ENCODE measurements around the gene PLEKHG4B.

The PLEKHG4B gene

GRCh38 chr5:169728-170094, 77.7 kb downstream of the PLEKHG4B start:
- DNase-seq (ENCODE audit: low read depth in 3 of 3), result no peak

GRCh38 chr5:170971-171800, 79.2 kb downstream of the PLEKHG4B start:
- DNase-seq (ENCODE audit: low read depth in 3 of 3), result no peak

- no peak for DNase-seq (ENCODE audit: low read depth in 3 of 3)
Measured at GRCh38 chr5:171801-172331, 79.9 kb downstream of the PLEKHG4B start.

- DNase-seq (ENCODE audit: low read depth in 3 of 3), result no peak
Measured at GRCh38 chr5:172421-172820, 80.5 kb downstream of the PLEKHG4B start.

GRCh38 chr5:172841-173251, 80.9 kb downstream of the PLEKHG4B start:
- no peak for DNase-seq (ENCODE audit: low read depth in 3 of 3)

GRCh38 chr5:173392-174290, 81.7 kb downstream of the PLEKHG4B start:
- DNase-seq (ENCODE audit: low read depth in 3 of 3), result no peak

- no peak for DNase-seq (ENCODE audit: low read depth in 3 of 3)
Measured at GRCh38 chr5:174291-174600, 82.3 kb downstream of the PLEKHG4B start.

GRCh38 chr5:174876-175465, 83.0 kb downstream of the PLEKHG4B start:
- DNase-seq (ENCODE audit: low read depth in 3 of 3), result no peak

GRCh38 chr5:176296-176823, 84.4 kb downstream of the PLEKHG4B start:
- no peak for DNase-seq (ENCODE audit: low read depth in 3 of 3)

- no peak for DNase-seq (ENCODE audit: low read depth in 3 of 3)
Measured at GRCh38 chr5:178110-178509, 86.1 kb downstream of the PLEKHG4B start.

GRCh38 chr5:179401-179800, 87.4 kb downstream of the PLEKHG4B start:
- DNase-seq (ENCODE audit: low read depth in 3 of 3), result no peak

GRCh38 chr5:180286-180918, 88.4 kb downstream of the PLEKHG4B start:
- no peak for DNase-seq (ENCODE audit: low read depth in 3 of 3)

- DNase-seq (ENCODE audit: low read depth in 3 of 3), result no peak
Measured at GRCh38 chr5:181160-181559, 89.2 kb downstream of the PLEKHG4B start.

GRCh38 chr5:181566-181965, 89.6 kb downstream of the PLEKHG4B start:
- DNase-seq (ENCODE audit: low read depth in 3 of 3), result no peak

GRCh38 chr5:182126-182525, 90.2 kb downstream of the PLEKHG4B start:
- DNase-seq (ENCODE audit: low read depth in 3 of 3), result no peak

GRCh38 chr5:184471-184870, 92.5 kb downstream of the PLEKHG4B start:
- DNase-seq (ENCODE audit: low read depth in 3 of 3), result no peak

GRCh38 chr5:185095-186070, 93.4 kb downstream of the PLEKHG4B start:
- DNase-seq (ENCODE audit: low read depth in 3 of 3), result no peak

- no peak for DNase-seq (ENCODE audit: low read depth in 3 of 3)
Measured at GRCh38 chr5:186091-187041, 94.4 kb downstream of the PLEKHG4B start.

GRCh38 chr5:187042-187431, 95.1 kb downstream of the PLEKHG4B start:
- DNase-seq (ENCODE audit: low read depth in 3 of 3), result no peak

Data from stimulated activated CD4-positive, alpha-beta T cell treated with anti-CD3 and anti-CD28 coated beads, TNF-alpha, amount 100 ng/mL, for 24 hours (primary cell).